Small intestine (tissue), 7 donors: ENCODE measurements around the gene MYH9. TPM values are rescaled to one million over a fixed set of nuclear protein-coding genes. Genes with fewer than 3 reads are reported as not detected.
"Not testable (repeated sequence)": the region's sequence is repeated elsewhere in the genome, so short reads cannot be mapped to it uniquely, and the experiment has no call there.

Experiments
- DNase-seq, 2 donors: peaks; one replicate each; pipeline versions ENCODE4 v3.0.0 to v3.0.0-alpha.2; 2013
- FAIRE-seq: peaks from 2 replicates; lab custom pipeline; 2012; peaks lifted over from hg19 to GRCh38; lab: Jason Lieb, UNC
- H3K27ac ChIP-seq, 3 donors: one replicate each; pipeline ENCODE4 v1.5.1; 2013; ENCODE audit warnings: low read length in 2 of 3, mild to moderate bottlenecking in 2 of 3, control low read depth in 1 of 3, inconsistent platforms in 1 of 3, low read depth in 1 of 3, moderate library complexity in 1 of 3
- H3K27me3 ChIP-seq, 3 donors: one replicate each; pipeline ENCODE4 v1.6.1; 2013; ENCODE audit warnings: low read length in 3 of 3, inconsistent platforms in 1 of 3; ENCODE audit not compliant: control insufficient read depth in 3 of 3, insufficient read depth in 3 of 3
- H3K36me3 ChIP-seq, 3 donors: one replicate each; pipeline ENCODE4 v1.6.1; 2013; ENCODE audit warnings: low read length in 3 of 3, inconsistent platforms in 1 of 3, low read depth in 1 of 3, mild to moderate bottlenecking in 1 of 3, moderate library complexity in 1 of 3; ENCODE audit not compliant: control insufficient read depth in 3 of 3, insufficient read depth in 2 of 3
- H3K4me1 ChIP-seq, 3 donors: one replicate each; pipeline ENCODE4 v1.6.1; 2013; ENCODE audit warnings: low read length in 2 of 3, inconsistent platforms in 1 of 3, low read depth in 1 of 3, mild to moderate bottlenecking in 1 of 3, moderate library complexity in 1 of 3; ENCODE audit not compliant: control insufficient read depth in 3 of 3, insufficient read depth in 2 of 3
- H3K4me3 ChIP-seq, 3 donors: one replicate each; pipeline ENCODE4 v1.5.1; 2013; ENCODE audit warnings: low read length in 3 of 3, control low read depth in 1 of 3, inconsistent platforms in 1 of 3, low read depth in 1 of 3, mild to moderate bottlenecking in 1 of 3, moderate library complexity in 1 of 3
- H3K9me3 ChIP-seq, 2 donors: one replicate each; pipeline ENCODE4 v1.6.1; 2013; ENCODE audit warnings: low read depth in 1 of 2, low read length in 1 of 2; ENCODE audit not compliant: control insufficient read depth in 2 of 2, insufficient read depth in 1 of 2
- WGBS, 3 donors: extraction: QIAGEN DNeasy Blood & Tissue Kit; methylation state at CpG; one replicate each; pipeline ENCODE4 v1.1.7; 2013; 5-methylcytosine and 5-hydroxymethylcytosine counted together
- polyA plus RNA-seq, 4 donors: library from polyadenylated mRNA; stranded (reverse) in 3 of 4; unstranded in 1 of 4; fragments of 200-250 nt in 3 of 4; fragments of 120-200 nt in 1 of 4; gene quantifications; one replicate each; pipeline versions ENCODE4 v1.2.1 to v1.2.3, GENCODE V29; 2013
- donor health status: healthy with polysubstance abuse.
- donor health status: control.
- donor health status: control.
- donor health status: Bipolar disorder and iron deficiency.
- donor health status: healthy.

The MYH9 gene
- polyA plus RNA-seq, 4 donors: 95.4 to 188 (median 143) TPM

DNA sequence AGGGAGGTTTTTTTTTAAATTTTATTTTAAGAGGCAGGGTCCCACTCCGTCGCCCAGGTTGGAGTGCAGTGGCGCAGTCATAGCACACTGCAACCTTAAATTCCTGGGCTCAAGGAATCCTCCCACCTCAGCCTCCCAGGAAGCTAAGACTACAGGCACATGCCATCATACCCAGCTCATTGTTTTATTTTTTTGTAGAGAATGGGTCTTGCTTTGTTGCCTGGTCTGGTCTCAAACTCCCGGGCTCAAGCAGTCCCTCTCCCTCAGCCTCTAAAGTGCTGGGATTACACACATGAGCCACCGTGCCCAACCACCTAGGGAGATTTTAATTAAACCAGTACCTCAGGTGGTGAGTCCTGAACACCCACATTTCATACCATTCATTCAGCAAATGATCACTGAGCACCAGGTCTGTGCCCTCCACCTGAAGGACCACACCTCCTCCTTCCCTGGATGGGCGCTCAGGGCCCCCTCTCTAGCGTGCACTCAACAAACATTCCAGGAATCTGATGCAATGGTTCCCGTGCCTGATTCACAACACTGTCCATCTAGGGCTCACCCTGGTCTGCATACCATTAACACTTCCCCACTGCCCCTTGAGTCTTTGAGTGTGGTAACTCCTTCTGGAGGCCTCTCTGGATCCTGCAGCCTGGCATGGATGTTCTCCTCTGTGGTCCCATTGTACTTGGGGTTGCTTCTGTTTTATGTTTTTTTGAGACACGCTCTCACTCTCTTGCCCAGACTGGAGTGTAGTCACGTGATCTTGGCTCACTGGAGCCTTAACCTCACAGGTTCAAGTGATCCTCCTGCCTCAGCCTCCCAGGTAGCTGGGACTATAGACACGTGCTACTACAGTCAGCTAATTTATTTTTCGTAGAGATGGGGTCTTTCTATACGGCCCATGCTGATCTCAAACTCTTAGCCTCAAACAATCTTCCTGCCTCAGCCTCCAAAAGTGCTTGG lies 9.6 kb upstream of the MYH9 start:
- no peak overlapping the region for H3K27ac ChIP-seq
- WGBS, 3 donors: 86 to 93% (median 90%) methylated on average over 13 of the region's 13 CpGs

DNA sequence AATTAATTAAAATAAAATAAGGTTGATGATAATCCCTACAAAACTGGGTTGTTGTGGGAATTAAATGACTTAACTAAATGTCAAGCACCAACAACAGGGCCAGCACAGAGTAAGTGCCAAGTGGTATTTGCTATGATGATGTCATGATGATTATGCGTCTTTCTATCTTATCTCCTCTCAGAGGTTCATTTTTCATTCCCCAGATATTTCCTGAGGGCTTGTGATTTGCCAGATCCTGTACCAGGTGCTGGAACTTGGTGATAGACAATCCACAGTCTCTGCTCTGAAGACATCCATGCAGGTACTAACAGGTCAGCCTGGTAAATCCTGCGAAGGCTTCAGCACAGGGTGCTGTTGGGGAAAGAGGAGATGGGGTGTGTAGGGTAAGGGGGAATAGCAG lies 8.1 kb upstream of the MYH9 start:
- FAIRE-seq (no peak), DNase-seq (peak in 1 of 2 donors; percentile 62)
- WGBS, 3 donors: 30 to 63% (median 51%) methylated on average over 2 of the region's 2 CpGs
- no peaks in the 10 kb centered on the region for H3K9me3 ChIP-seq
- H3K36me3 ChIP-seq: peaks cover 0 to 5% (median 0%) of the 10 kb centered on the region in 3 donors
- H3K27ac ChIP-seq: peak overlapping the region in 1 of 3 donors; percentile 8
- no peaks in the 10 kb centered on the region for H3K27me3 ChIP-seq
- no peak overlapping the region for H3K4me3 ChIP-seq
- H3K4me1 ChIP-seq: peaks cover 0 to 21% (median 3%) of the 10 kb centered on the region in 3 donors

More for the DNA sequence above, 9.6 kb upstream of the MYH9 start:
- DNase-seq: no peak
- peaks cover 0 to 12% (median 3%) of the 10 kb centered on the region in 3 donors for H3K4me1 ChIP-seq
- H3K4me3 ChIP-seq: no peak overlapping the region
- H3K36me3 ChIP-seq: peaks cover 0 to 2% (median 0%) of the 10 kb centered on the region in 3 donors
- no peaks in the 10 kb centered on the region for H3K27me3 ChIP-seq
- no peak for FAIRE-seq
- H3K9me3 ChIP-seq: no peaks in the 10 kb centered on the region

DNA sequence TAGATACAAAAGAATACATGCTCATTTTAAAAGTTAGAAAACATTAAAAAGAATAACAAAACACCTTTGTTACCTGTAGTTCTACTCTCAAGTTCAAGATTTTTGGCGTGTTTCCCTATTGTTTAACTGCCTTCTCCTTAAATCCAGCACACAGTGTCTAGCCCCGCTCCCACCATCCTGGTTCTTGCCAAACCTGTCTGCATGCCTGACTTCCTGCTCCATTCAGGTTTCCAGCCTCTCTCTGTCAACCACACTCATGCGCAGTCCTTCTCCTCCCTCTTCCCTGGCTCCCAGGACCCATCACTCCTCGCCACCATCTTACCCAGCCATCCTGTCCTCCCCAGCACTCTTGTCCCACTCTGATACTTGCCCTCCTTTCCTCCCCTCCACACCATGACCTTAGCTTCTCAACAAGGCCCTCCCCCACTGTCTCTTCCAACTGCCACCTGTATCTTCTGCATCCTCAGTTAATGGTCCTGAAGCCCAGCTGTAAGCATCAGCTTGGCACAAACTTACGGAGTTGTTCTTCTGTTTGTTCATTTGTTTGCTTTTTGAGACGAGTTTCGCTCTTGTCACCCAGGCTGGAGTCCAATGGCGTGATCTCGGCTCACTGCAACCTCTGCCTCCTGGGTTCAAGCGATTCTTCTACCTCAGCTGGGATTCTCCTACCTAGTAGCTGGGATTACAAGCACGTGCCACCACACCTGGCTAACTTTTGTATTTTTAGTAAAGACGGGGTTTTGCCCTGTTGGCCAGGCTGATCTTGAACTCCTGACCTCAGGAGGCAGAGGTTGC lies 7.5 kb upstream of the MYH9 start:
- DNase-seq: no peak
- Histone ChIP-seq H3K4me3 (no peak overlapping the region), H3K27me3 (no peaks in the 10 kb centered on the region), H3K36me3 (peaks cover 0 to 5% (median 0%) of the 10 kb centered on the region in 3 donors), H3K4me1 (peaks cover 0 to 21% (median 3%) of the 10 kb centered on the region in 3 donors), H3K9me3 (no peaks in the 10 kb centered on the region), H3K27ac (peak overlapping the region in 1 of 3 donors; percentile 34)
- WGBS, 3 donors: 63 to 73% (median 73%) methylated on average over 12 of the region's 12 CpGs
- no peak for FAIRE-seq

DNA sequence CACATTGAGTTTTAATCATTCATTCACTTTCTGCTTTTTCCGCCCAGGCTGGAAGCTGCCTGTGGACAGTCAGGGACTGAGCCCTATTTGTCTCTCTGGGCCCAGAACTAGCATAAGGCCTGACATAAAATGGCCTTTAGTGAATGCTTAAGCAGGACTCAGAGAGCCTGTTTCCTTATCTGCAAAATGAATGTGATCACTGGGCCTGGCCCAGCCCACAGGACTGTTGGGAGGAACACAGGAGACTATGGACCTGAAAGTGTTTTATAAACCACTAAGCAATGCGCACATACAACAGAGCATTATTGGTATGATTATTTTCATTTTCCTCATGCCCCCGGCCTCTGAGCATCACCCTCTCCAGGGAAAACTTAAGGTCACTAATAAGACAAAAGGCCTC lies 3.9 kb upstream of the MYH9 start:
- Histone ChIP-seq H3K36me3 (peaks cover 0 to 4% (median 0%) of the 10 kb centered on the region in 3 donors), H3K4me3 (no peak overlapping the region), H3K27me3 (no peaks in the 10 kb centered on the region), H3K4me1 (peaks cover 0 to 9% (median 3%) of the 10 kb centered on the region in 3 donors), H3K27ac (peak overlapping the region; percentile 55 to 93 (median 68)), H3K9me3 (no peaks in the 10 kb centered on the region)
- DNase-seq: peak; percentile 81 to 90
- 34 to 73% (median 70%) methylated on average over 3 of the region's 3 CpGs for WGBS, 3 donors
- no peak for FAIRE-seq

DNA sequence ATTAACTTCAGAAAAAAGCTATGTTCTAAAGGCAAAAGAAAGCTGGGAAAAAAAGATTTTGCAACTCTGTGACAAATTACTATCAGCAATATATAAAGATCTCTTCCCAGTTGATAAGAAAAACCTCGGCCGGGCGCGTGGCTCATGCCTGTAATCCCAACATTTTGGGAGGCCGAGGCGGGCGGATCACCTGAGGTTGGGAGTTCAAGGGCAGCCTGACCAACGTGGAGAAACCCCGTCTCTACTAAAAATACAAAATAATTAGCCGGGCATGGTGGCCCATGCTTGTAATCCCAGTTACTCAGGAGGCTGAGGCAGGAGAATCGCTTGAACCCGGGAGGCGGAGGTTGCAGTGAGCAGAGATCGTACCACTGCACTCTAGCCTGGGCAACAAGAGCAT lies 1.4 kb upstream of the MYH9 start:
- H3K4me1 ChIP-seq: peaks cover 0 to 28% (median 0%) of the 10 kb centered on the region in 3 donors
- peaks cover 0 to 22% (median 0%) of the 10 kb centered on the region in 3 donors for H3K36me3 ChIP-seq
- H3K27ac ChIP-seq, H3K4me3 ChIP-seq, H3K27me3 ChIP-seq, DNase-seq, H3K9me3 ChIP-seq, FAIRE-seq: not testable (repeated sequence)
- WGBS, 3 donors: 66 to 84% (median 78%) methylated on average over 14 of the region's 14 CpGs

DNA sequence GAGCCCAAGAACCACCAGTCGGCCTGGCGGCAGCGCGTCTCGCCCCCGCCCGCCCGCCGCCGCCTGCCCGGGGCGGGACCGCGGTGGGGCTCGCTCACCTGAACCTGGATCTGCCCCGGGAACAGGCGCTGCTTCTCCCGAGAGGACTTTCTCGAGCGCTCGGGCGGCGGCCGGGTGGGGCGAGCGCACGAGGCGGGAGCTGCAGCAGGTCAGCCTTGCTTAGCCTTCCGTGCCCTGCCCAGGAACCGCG lies 133 bp downstream of the MYH9 start:
- H3K27me3 ChIP-seq: no peaks in the 10 kb centered on the region
- H3K4me3 ChIP-seq: peak overlapping the region; percentile 90 to 100 (median 100)
- 0% methylated on average over 20 to 31 of the region's 31 CpGs for WGBS, 3 donors
- peak overlapping the region; percentile 97 to 99 (median 98) for H3K27ac ChIP-seq
- no peak for DNase-seq
- no peaks in the 10 kb centered on the region for H3K9me3 ChIP-seq
- H3K4me1 ChIP-seq: peaks cover 0 to 28% (median 4%) of the 10 kb centered on the region in 3 donors
- peaks cover 0 to 35% (median 0%) of the 10 kb centered on the region in 3 donors for H3K36me3 ChIP-seq
- no peak for FAIRE-seq

DNA sequence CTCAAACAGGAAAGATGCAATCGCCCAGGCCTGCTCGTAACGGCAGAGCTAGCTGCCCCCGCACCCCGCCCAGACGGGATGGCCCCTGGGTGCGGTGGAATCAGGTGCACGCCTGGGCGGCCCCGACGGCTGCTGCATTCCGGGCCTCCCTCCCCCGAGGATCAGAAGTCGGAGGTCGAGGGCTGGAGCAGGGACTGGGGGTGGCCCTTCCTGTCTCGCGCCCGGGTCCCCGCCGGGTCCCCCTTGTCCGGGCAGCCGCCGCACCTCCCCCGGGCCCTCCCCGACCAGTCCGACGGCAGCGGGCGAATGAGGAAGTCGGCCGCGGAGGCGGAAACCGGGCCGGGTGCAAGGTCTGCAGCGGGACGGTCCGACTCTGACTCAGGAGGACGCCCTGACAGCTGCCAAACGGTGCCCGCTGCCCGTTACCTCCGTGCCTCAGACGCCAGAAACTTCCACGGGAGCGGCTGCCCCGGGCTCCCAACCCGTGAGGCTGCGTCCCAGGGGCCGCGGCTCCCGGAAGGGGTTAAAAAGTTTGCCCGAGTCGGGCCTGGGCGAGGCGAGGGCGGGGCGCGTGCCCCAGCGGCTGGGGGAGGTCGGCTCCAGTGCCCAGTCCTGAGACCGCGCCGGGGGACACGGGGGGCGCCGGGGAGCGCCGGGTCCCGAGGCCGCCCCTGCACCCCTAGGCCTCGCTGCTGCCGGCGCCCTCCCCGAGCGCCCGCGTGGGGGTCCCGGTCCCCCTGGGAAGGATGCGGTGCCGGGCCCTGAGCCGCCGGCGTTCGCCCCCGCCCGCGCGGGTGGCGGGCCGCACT lies 663 bp downstream of the MYH9 start:
- Histone ChIP-seq H3K27ac (peak overlapping the region; percentile 97 to 99 (median 98)), H3K4me1 (peaks cover 0 to 28% (median 4%) of the 10 kb centered on the region in 3 donors), H3K36me3 (peaks cover 0 to 35% (median 0%) of the 10 kb centered on the region in 3 donors), H3K4me3 (peak overlapping the region; percentile 90 to 100 (median 100)), H3K27me3 (no peaks in the 10 kb centered on the region), H3K9me3 (no peaks in the 10 kb centered on the region)
- FAIRE-seq (no peak), DNase-seq (peak; percentile 87 to 89)
- WGBS, 3 donors: 0 to 1% (median 0%) methylated on average over 42 to 91 of the region's 91 CpGs
